Lower lobe of right lung (tissue), 2 donors: ENCODE measurements around the gene ITGA2B. TPM values are rescaled to one million over a fixed set of nuclear protein-coding genes. Genes with fewer than 3 reads are reported as not detected.

Source experiments
- ATAC-seq, 2 donors: fragments of 200-7000 bp; cut with Tn5 transposase; one replicate each; pipeline ENCODE4 v1.9.1; 2020 to 2022; ENCODE audit warnings: mild to moderate bottlenecking in 2 of 2, moderate library complexity in 2 of 2
- DNase-seq: peaks from one replicate; pipeline ENCODE4 v3.0.0-alpha.2; 2020
- H3K27ac ChIP-seq: fragments of 200-600 bp; one replicate; pipeline ENCODE4 v1.8.0; 2022
- H3K27me3 ChIP-seq: fragments of 200-600 bp; one replicate; pipeline ENCODE4 v1.8.0; 2022; ENCODE audit warnings: low read depth
- H3K36me3 ChIP-seq: fragments of 200-600 bp; one replicate; pipeline ENCODE4 v1.8.0; 2022; ENCODE audit warnings: mild to moderate bottlenecking
- H3K4me1 ChIP-seq: fragments of 200-600 bp; one replicate; pipeline ENCODE4 v1.8.0; 2022
- H3K4me3 ChIP-seq: fragments of 200-600 bp; one replicate; pipeline ENCODE4 v1.8.0; 2022; ENCODE audit warnings: mild to moderate bottlenecking
- H3K9me3 ChIP-seq: fragments of 200-600 bp; one replicate; pipeline ENCODE4 v1.8.0; 2022
- intact Hi-C: fragments of 100-400 bp; cut with DNase I; formaldehyde crosslinking; loops from one replicate; pipeline ENCODE4 v1.11.0; 2022
- total RNA-seq: library from RNA; stranded (reverse); fragmentation: NEBNext Ultra II Directional; extraction: Animal tissue kit (Norgen Biotek cat#: 25700); gene quantifications from one replicate; pipeline ENCODE4 v1.2.1, GENCODE V29; 2021
- TF ChIP-seq, protein P1 (sequence below): fragments of 200-600 bp; IDR thresholded peaks from one replicate; pipeline ENCODE4 v1.8.0; 2022; ENCODE audit warnings: antibody characterized with exemption, mild to moderate bottlenecking
- donor health status: DM: no; HTN: yes; CAD: no; lungs with severe emphysema.

The ITGA2B gene
- total RNA-seq, 1 donor from 2014 or later: 5.2 TPM

DNA sequence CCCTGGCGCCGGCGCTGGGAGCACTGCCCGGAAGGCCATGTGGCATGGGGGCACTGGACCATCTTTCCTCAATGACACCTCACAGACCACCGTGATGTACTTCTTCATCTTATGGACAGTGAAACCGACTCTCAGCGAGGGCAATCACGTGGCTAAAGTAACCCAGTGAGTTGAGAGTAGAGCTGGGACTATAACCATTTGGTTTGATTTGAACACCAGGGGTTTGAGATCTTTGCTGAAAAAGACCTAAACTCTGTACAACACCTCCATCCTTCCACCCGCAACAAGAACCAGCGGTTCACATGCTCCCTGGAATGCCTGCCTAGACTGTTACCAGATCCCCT, 3.3 kb downstream of the ITGA2B start:
- TF ChIP-seq, protein P1, sequence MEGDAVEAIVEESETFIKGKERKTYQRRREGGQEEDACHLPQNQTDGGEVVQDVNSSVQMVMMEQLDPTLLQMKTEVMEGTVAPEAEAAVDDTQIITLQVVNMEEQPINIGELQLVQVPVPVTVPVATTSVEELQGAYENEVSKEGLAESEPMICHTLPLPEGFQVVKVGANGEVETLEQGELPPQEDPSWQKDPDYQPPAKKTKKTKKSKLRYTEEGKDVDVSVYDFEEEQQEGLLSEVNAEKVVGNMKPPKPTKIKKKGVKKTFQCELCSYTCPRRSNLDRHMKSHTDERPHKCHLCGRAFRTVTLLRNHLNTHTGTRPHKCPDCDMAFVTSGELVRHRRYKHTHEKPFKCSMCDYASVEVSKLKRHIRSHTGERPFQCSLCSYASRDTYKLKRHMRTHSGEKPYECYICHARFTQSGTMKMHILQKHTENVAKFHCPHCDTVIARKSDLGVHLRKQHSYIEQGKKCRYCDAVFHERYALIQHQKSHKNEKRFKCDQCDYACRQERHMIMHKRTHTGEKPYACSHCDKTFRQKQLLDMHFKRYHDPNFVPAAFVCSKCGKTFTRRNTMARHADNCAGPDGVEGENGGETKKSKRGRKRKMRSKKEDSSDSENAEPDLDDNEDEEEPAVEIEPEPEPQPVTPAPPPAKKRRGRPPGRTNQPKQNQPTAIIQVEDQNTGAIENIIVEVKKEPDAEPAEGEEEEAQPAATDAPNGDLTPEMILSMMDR: no peak
- peaks cover 16% of the 10 kb centered on the region for H3K4me1 ChIP-seq
- H3K9me3 ChIP-seq: no peaks in the 10 kb centered on the region
- H3K27ac ChIP-seq: no peak overlapping the region
- no peaks in the 10 kb centered on the region for H3K36me3 ChIP-seq
- ATAC-seq (no peak), DNase-seq (no peak)
- peak overlapping the region; percentile 61 for H3K4me3 ChIP-seq
- H3K27me3 ChIP-seq: peaks cover 17% of the 10 kb centered on the region
- intact Hi-C loops: no loop called here

DNA sequence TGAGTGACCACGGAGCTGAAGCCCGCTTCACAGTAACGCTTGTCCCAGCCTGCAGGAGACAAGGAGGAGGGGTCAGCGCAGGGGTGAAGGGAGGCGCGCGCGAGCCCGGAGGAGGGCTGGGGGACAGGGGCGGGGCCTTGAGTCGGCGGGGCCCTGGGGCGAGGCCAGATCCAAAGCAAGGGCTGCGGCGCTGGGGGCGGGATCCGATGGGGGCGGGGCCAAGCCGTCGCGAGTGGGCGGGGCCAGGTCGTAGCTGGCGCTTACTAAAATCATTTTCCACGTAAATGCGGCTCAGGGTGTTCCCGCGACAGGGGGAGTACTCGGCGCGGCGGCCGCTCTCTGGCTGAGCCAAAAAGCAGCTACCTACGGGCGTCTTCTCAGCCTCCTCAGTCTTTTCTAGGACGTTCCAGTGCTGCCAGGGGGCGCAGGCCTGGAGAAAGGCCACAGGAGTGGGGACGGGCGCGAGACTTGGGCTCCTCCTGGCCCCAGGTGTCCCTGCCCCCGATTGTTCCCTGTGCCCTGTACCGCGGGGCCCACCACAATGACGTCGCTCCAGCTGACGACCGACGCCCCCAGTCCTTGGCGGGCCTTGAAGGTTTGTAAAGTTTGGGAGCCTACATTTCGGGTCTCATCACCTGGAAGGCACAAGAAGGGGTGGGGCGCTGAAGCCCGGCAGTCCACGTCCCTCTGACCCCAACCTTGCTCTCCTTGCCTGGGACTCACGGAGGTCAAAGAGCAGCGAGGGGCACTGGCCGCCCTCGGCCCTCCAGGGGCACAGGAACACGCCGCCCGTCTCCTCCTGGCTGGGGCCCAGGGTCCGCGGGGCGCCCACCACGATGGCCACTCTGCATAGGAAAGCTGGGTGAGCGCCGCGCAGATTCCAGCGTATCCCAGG, 3.9 kb downstream of the ITGA2B start:
- Histone ChIP-seq H3K36me3 (no peaks in the 10 kb centered on the region), H3K27ac (no peak overlapping the region), H3K4me3 (peak overlapping the region; percentile 61), H3K9me3 (no peaks in the 10 kb centered on the region), H3K4me1 (peaks cover 16% of the 10 kb centered on the region), H3K27me3 (peaks cover 17% of the 10 kb centered on the region)
- DNase-seq (peak; percentile 88), ATAC-seq (peak; percentile 94 to 97)
- TF ChIP-seq, protein P1: peak; percentile 14
- intact Hi-C loops: no loop called here

DNA sequence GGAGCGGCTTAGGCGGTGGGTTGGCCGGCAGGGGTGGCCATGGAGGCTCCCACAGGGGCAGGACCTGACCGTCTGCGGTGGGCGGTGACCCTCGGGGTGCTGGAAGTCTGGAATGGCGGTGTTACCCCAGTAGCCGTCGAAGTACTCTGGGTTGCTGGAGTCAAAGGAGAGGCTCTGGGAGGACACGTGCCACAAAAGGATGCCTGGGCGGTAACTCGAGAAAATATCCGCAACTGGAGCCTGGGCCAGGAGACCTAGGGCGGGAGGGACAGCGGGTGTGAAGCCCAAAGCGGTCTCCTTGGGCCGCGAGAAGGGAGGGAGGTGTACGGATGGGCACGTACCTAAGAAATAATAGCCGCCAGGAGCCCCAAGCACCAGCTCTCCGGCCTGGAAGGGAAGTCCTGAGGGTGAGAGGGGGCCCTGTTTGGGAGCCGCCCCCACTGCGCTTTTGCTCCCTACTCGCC, 4.6 kb downstream of the ITGA2B start:
- ATAC-seq: peak; percentile 14 to 18

GRCh38 chr17:44384281-44384822, 5.1 kb downstream of the ITGA2B start:
- DNase-seq (no peak), ATAC-seq (no peak)
- intact Hi-C loops: no loop called here
- Histone ChIP-seq H3K27ac (no peak overlapping the region), H3K27me3 (peaks cover 17% of the 10 kb centered on the region), H3K4me3 (peak overlapping the region; percentile 61), H3K36me3 (no peaks in the 10 kb centered on the region), H3K4me1 (peaks cover 16% of the 10 kb centered on the region), H3K9me3 (no peaks in the 10 kb centered on the region)
- TF ChIP-seq, protein P1: no peak

More for the DNA sequence above, 4.6 kb downstream of the ITGA2B start:
- H3K4me1 ChIP-seq: peaks cover 16% of the 10 kb centered on the region
- peak overlapping the region; percentile 61 for H3K4me3 ChIP-seq
- H3K27ac ChIP-seq: no peak overlapping the region
- no peaks in the 10 kb centered on the region for H3K36me3 ChIP-seq
- H3K9me3 ChIP-seq: no peaks in the 10 kb centered on the region
- peaks cover 17% of the 10 kb centered on the region for H3K27me3 ChIP-seq
- intact Hi-C loops: no loop called here
- no peak for DNase-seq
- TF ChIP-seq, protein P1: no peak

- no peak for DNase-seq
These were observed 5.6 kb downstream of the ITGA2B start for GRCh38 chr17:44383861-44384260.

More at GRCh38 chr17:44383861-44384260, 5.6 kb downstream of the ITGA2B start:
- no peaks in the 10 kb centered on the region for H3K9me3 ChIP-seq
- ATAC-seq: no peak
- H3K4me3 ChIP-seq: no peak overlapping the region
- no peak overlapping the region for H3K27ac ChIP-seq
- H3K27me3 ChIP-seq: peaks cover 17% of the 10 kb centered on the region
- intact Hi-C loops: no loop called here
- H3K4me1 ChIP-seq: peaks cover 16% of the 10 kb centered on the region
- H3K36me3 ChIP-seq: no peaks in the 10 kb centered on the region
- TF ChIP-seq, protein P1: no peak
